ENCODE measurements around the gene BICC1. TPM values are rescaled to one million over a fixed set of nuclear protein-coding genes. Genes with fewer than 3 reads are reported as not detected.

Gene BICC1
- total RNA-seq, 1 experiment from 2014 or later: 118 TPM

DNA sequence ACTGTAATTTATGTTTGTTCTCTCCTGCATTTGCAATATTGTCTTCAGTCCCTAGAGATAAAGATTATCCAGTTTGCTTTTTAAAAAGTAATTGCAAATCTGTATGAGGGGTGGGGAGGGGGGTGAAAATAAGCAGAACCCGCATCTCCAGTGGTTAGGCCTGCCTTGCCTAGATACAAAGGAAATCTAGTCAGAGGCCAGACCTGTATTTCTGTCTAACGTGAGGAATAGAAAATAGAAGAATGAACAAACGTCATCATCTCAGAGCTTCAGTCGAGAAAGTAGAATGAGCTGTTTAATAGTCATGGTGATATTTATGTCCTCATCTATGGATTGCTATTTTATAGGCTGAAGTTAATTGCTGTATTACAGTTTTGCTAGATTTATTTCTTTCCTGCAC is 284.2 kb downstream of the BICC1 start:
- ChIA-PET CTCF (interaction anchor here (0.6 kb wide), 1 partner anchor 8 kb away, joined by 3 read pairs; no protein-coding TSS in a partner anchor), POLR2A (no interaction called here)
- Mint-ChIP-seq H3K27me3 (ENCODE audit: insufficient read depth, unreplicated experiment) (no peaks in the 10 kb centered on the region), H3K9me3 (ENCODE audit: unreplicated experiment) (no peaks in the 10 kb centered on the region), H3K36me3 (ENCODE audit: insufficient read depth, unreplicated experiment) (peaks cover 66% of the 10 kb centered on the region), H3K4me1 (ENCODE audit: low read depth, unreplicated experiment) (peaks cover 11% of the 10 kb centered on the region), H3K4me3 (ENCODE audit: unreplicated experiment) (no peak overlapping the region), H3K27ac (ENCODE audit: unreplicated experiment) (no peak overlapping the region)
- intact Hi-C loops (cut with micrococcal nuclease; ENCODE audit: unreplicated experiment): no loop called here
- Histone ChIP-seq H3K4me1 (peaks cover 2% of the 10 kb centered on the region; the same call in 1 of the 2 replicates), H3K27me3 (replicated peaks; ENCODE audit: control insufficient read depth, insufficient read depth, low read length) (no peaks in the 10 kb centered on the region), H3K9me3 (no peaks in the 10 kb centered on the region), H3K4me3 (ENCODE audit: low read depth, low read length) (no peak overlapping the region), H3K36me3 (ENCODE audit: control insufficient read depth, insufficient read depth, low read length) (peaks cover 3% of the 10 kb centered on the region; the same call in 1 of the 2 replicates)
- TF ChIP-seq, protein P1, sequence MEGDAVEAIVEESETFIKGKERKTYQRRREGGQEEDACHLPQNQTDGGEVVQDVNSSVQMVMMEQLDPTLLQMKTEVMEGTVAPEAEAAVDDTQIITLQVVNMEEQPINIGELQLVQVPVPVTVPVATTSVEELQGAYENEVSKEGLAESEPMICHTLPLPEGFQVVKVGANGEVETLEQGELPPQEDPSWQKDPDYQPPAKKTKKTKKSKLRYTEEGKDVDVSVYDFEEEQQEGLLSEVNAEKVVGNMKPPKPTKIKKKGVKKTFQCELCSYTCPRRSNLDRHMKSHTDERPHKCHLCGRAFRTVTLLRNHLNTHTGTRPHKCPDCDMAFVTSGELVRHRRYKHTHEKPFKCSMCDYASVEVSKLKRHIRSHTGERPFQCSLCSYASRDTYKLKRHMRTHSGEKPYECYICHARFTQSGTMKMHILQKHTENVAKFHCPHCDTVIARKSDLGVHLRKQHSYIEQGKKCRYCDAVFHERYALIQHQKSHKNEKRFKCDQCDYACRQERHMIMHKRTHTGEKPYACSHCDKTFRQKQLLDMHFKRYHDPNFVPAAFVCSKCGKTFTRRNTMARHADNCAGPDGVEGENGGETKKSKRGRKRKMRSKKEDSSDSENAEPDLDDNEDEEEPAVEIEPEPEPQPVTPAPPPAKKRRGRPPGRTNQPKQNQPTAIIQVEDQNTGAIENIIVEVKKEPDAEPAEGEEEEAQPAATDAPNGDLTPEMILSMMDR (IDR thresholded peaks at IDR 0.05; ENCODE audit: insufficient read depth in 1 of 2, low read depth in 1 of 2, low read length in 1 of 2, severe bottlenecking in 1 of 2, unreplicated experiment in 1 of 2): no peak
- no TSS peak for BruUV-seq (replicated peaks)
- DNase-seq: no peak

DNA sequence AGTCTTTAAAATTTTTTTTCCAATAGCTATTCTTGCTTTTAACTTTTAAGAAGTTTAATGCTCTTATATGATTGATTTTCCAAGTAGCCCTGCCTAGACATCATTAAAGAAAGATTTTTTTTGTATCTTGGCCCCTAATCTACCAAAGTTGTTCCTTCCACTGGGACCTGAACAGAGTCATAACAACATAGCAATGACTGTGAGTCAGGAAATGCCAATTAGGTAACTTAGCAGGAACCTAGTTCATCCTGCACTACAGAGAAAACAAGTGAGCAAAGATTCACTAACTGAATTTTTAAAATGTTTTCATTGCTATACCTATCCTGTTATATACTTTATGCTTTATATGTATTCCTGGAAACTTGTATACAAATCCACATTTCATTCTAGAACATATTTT is 284.7 kb downstream of the BICC1 start:
- TF ChIP-seq, protein P1 (IDR thresholded peaks at IDR 0.05; ENCODE audit: insufficient read depth in 1 of 2, low read depth in 1 of 2, low read length in 1 of 2, severe bottlenecking in 1 of 2, unreplicated experiment in 1 of 2): no peak
- H3K27ac Mint-ChIP-seq (ENCODE audit: unreplicated experiment): no peak overlapping the region
- H3K9me3 ChIP-seq: no peaks in the 10 kb centered on the region
- POLR2A ChIA-PET: no interaction called here
- intact Hi-C loops (cut with micrococcal nuclease; ENCODE audit: unreplicated experiment): no loop called here
- no peak for DNase-seq
- no peak overlapping the region for H3K4me3 ChIP-seq (ENCODE audit: low read depth, low read length)
- H3K4me1 Mint-ChIP-seq (ENCODE audit: low read depth, unreplicated experiment): peaks cover 16% of the 10 kb centered on the region
- H3K9me3 Mint-ChIP-seq (ENCODE audit: unreplicated experiment): no peaks in the 10 kb centered on the region
- H3K4me3 Mint-ChIP-seq (ENCODE audit: unreplicated experiment): no peak overlapping the region
- no TSS peak for BruUV-seq (replicated peaks)
- no peaks in the 10 kb centered on the region for H3K27me3 Mint-ChIP-seq (ENCODE audit: insufficient read depth, unreplicated experiment)
- H3K36me3 Mint-ChIP-seq (ENCODE audit: insufficient read depth, unreplicated experiment): peaks cover 66% of the 10 kb centered on the region
- CTCF ChIA-PET: interaction anchor here (0.6 kb wide), 1 partner anchor 8 kb away, joined by 3 read pairs; no protein-coding TSS in a partner anchor
- H3K27me3 ChIP-seq (replicated peaks; ENCODE audit: control insufficient read depth, insufficient read depth, low read length): no peaks in the 10 kb centered on the region
- peaks cover under 1% of the 10 kb centered on the region; the same call in 1 of the 2 replicates for H3K36me3 ChIP-seq (ENCODE audit: control insufficient read depth, insufficient read depth, low read length)
- H3K4me1 ChIP-seq: peaks cover 8% of the 10 kb centered on the region; the same call in 1 of the 2 replicates

DNA sequence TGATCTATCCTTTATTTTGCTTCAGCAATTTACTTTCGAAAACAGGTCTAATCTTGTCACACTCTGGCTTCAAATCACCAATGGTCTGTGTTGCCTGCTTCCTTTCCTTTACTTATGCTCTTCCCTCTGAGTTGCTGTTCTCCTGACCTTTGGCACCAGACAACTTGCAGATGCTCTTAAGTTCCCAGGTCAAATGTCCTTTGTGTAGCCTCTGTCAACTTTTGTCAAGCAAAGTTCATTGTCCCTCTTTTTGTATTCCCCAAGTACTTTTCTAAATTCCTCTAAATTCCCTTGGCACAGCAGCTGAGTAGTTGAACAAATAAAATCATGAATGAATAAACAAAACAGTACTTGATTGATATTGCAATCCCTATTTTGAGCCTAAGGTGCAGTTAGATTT is 289.4 kb downstream of the BICC1 start:
- Histone ChIP-seq H3K4me1 (peaks cover 27% of the 10 kb centered on the region), H3K27me3 (replicated peaks; ENCODE audit: control insufficient read depth, insufficient read depth, low read length) (no peaks in the 10 kb centered on the region), H3K36me3 (ENCODE audit: control insufficient read depth, insufficient read depth, low read length) (peaks cover 5% of the 10 kb centered on the region), H3K9me3 (no peaks in the 10 kb centered on the region), H3K4me3 (ENCODE audit: low read depth, low read length) (no peak overlapping the region)
- Mint-ChIP-seq H3K4me3 (ENCODE audit: unreplicated experiment) (no peak overlapping the region), H3K4me1 (ENCODE audit: low read depth, unreplicated experiment) (peaks cover 22% of the 10 kb centered on the region), H3K27ac (ENCODE audit: unreplicated experiment) (peak overlapping the region; percentile 8), H3K27me3 (ENCODE audit: insufficient read depth, unreplicated experiment) (no peaks in the 10 kb centered on the region), H3K9me3 (ENCODE audit: unreplicated experiment) (no peaks in the 10 kb centered on the region), H3K36me3 (ENCODE audit: insufficient read depth, unreplicated experiment) (peaks cover 71% of the 10 kb centered on the region)
- intact Hi-C loops (cut with micrococcal nuclease; ENCODE audit: unreplicated experiment): no loop called here
- ChIA-PET POLR2A (no interaction called here), CTCF (no interaction called here)
- BruUV-seq (replicated peaks): no TSS peak
- TF ChIP-seq, protein P1 (IDR thresholded peaks at IDR 0.05; ENCODE audit: insufficient read depth in 1 of 2, low read depth in 1 of 2, low read length in 1 of 2, severe bottlenecking in 1 of 2, unreplicated experiment in 1 of 2): no peak
- no peak for DNase-seq
